ENCODE measurements around the gene ASB11.

The ASB11 gene

GRCh38 chrX:15315509-15315908 lies at the start of gene ASB11:
ASB11 (minus strand) TSS chrX:15315640; CDS start chrX:15315605, 35 bp downstream.
- TF ChIP-seq CTCF (IDR thresholded peaks at IDR 0.05; ENCODE audit: extremely low read depth, insufficient read depth, missing control alignments), result no peak
- in situ Hi-C loops (cut with MboI; ENCODE audit: low pct_unique_long_range_greater_than_20kb, low sequenced_read_pairs, unreplicated experiment), result no loop called here
- no peak for DNase-seq (ENCODE audit: low spot score)

DNA sequence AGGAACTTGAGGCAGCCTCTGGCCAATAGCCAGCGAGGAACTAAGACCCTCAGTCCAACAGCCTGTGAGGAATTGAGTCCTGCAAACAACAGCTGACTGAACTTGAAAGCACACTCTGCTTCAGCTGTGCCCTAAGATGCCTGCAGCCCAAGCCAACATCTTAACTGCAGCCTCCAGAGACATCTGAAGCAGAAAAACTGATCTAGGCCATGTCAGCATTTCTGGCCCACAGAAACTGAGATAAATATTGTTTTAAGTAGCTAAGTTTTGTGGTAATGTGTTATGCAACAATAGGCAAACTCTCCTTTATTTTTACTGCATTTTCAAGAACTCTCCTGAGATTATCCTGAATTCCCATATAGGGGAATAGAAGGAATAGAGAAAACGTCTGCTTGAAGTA lies 44.3 kb upstream of the ASB11 start:
- DNase-seq (ENCODE audit: low spot score), result no peak
- TF ChIP-seq CTCF (IDR thresholded peaks at IDR 0.05; ENCODE audit: extremely low read depth, insufficient read depth, missing control alignments), result no peak
- in situ Hi-C loops (cut with MboI; ENCODE audit: low pct_unique_long_range_greater_than_20kb, low sequenced_read_pairs, unreplicated experiment), result no loop called here

- in situ Hi-C loops (cut with MboI; ENCODE audit: low pct_unique_long_range_greater_than_20kb, low sequenced_read_pairs, unreplicated experiment), result no loop called here
- no peak for DNase-seq (ENCODE audit: low spot score)
- no peak for TF ChIP-seq CTCF (IDR thresholded peaks at IDR 0.05; ENCODE audit: extremely low read depth, insufficient read depth, missing control alignments)
Measured at GRCh38 chrX:15358533-15358932, 43.1 kb upstream of the ASB11 start.

DNA sequence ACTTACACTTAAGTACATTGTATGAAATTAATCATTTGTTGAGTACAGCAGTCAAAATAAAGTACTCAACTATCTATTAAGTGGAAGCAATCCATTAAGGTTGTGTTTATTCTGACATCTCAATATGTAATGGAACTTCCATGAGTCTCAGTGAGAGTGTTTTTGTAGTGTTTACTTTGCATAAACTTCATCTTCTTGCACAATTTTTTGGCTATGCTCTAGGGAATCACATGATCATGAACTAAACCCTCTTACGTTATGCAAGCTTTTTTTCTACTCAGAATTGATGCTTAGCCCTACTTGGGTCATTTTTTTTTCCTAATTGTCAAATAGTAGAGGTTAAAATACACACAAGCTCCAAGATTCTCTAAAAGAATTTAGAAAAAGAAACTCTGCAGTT lies 41.0 kb upstream of the ASB11 start:
- DNase-seq (ENCODE audit: low spot score), result no peak
- in situ Hi-C loops (cut with MboI; ENCODE audit: low pct_unique_long_range_greater_than_20kb, low sequenced_read_pairs, unreplicated experiment), result no loop called here
- no peak for TF ChIP-seq CTCF (IDR thresholded peaks at IDR 0.05; ENCODE audit: extremely low read depth, insufficient read depth, missing control alignments)

DNA sequence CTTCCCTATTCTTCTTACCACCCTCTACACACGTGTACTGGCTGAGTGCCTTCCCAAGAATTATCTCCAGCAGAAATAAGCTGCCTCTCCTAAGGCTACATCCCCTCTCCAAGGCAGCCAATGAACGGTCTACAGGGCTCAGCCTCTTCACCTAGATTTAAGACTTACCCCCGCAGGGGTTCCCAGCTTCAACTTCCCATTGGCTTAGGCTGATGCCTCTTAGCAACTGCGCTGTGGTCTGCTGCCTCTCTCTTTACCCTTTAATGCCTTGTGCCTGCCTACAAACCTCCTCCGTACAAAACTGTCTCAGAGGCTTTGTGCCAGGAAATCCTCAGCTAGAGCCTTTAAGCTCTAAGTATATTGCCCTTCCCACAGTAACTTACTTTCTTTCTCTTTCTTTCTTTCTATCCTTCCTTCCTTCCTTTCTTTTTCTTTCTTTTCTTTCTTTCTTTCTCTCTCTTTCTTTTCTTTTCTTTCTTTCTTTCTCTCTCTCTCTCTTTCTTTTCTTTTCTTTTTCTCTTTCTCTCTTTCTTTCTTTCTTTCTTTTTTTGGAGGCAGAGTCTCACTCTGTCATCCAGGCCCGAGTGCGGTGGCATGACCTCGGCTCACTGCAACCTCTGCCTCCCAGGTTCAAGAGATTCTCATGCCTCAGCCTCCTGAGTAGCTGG lies 35.0 kb upstream of the ASB11 start:
- in situ Hi-C loops (cut with MboI; ENCODE audit: low pct_unique_long_range_greater_than_20kb, low sequenced_read_pairs, unreplicated experiment), result no loop called here
- no peak for DNase-seq (ENCODE audit: low spot score)

GRCh38 chrX:15349046-15349445 lies 33.6 kb upstream of the ASB11 start:
- peak; percentile 51 for DNase-seq (ENCODE audit: low spot score)
- in situ Hi-C loops (cut with MboI; ENCODE audit: low pct_unique_long_range_greater_than_20kb, low sequenced_read_pairs, unreplicated experiment), result loop anchor here (10.0 to 25.0 kb wide), 2 partner anchors 116 to 313 kb away; partner anchors contain the start of gene CLTRN
- peak; percentile 63 for TF ChIP-seq CTCF (IDR thresholded peaks at IDR 0.05; ENCODE audit: extremely low read depth, insufficient read depth, missing control alignments)

More for the DNA sequence above, 35.0 kb upstream of the ASB11 start:
- TF ChIP-seq CTCF (IDR thresholded peaks at IDR 0.05; ENCODE audit: extremely low read depth, insufficient read depth, missing control alignments), result no peak
